NCI-H187 (cell line): Measurements from ENCODE around the gene LDLRAD4.

ENCODE experiments used
- DNase-seq, 2 experiments: peaks; one replicate each; lab custom pipeline; 2025; lab: John Stamatoyannopoulos, UW

Gene LDLRAD4

GRCh38 chr18:13630716-13631268 lies 412.2 kb downstream of the LDLRAD4 start:
- no peak for DNase-seq

GRCh38 chr18:13633700-13634099 lies 415.1 kb downstream of the LDLRAD4 start:
- no peak for DNase-seq

DNA sequence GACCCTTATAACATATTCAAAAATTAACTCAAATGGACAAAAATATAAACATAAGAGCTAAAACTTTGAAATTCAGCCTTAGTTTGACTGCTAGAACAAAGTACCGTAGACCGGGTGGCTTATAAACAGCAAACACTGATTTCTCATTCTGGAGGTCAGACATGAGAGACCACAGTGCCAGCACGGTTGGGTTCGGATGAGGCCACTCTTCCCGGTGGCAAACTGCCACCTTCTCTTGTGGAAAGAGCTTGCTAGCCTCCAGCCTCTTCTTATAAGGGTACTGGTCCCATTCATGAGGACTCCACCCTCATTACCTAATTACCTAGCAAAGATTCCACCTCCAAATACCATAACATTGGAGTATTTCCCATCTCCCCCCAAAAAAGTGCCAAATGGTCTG lies 416.5 kb downstream of the LDLRAD4 start:
- DNase-seq = no peak

DNA sequence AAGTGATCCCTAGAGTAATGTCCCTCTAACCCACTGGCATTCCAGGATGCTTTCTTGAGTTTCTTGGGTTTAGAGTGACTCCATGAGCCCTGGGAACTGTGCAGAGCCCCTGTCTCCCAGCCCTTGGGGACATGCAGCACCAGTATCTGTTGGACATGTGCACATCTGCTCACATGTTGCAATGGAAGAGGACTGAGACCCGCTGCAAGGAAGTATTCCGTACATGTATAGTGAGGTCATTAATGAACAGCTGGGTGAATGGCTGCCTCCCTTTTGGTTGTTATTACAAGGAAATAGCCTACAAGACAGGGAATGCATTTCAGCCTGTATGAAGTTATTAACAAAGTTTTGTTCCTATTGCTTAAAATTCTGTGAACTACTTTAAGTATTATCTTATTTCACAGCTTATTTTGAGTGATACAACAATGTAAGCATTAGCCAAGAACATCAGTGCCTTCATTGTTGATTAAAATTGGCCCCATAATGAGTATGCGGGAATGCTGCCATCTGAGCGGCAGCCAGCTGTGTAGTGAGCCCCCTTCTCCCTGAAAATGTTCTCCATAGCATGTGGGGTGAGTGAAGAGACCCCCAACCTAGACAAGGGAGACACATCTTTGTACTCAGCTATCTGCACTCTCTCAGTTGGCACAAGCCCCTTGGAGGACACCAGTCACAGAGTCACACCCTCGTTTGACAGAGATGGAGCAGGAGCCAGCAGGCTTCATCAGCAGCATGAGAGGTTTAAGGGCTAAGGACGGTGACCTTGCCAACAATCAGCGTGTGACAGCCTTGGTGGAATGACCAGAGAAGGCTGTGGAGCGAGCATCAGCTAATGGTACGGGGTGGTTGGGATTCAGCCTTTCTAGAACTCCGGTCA lies 420.4 kb downstream of the LDLRAD4 start:
- no peak for DNase-seq

DNA sequence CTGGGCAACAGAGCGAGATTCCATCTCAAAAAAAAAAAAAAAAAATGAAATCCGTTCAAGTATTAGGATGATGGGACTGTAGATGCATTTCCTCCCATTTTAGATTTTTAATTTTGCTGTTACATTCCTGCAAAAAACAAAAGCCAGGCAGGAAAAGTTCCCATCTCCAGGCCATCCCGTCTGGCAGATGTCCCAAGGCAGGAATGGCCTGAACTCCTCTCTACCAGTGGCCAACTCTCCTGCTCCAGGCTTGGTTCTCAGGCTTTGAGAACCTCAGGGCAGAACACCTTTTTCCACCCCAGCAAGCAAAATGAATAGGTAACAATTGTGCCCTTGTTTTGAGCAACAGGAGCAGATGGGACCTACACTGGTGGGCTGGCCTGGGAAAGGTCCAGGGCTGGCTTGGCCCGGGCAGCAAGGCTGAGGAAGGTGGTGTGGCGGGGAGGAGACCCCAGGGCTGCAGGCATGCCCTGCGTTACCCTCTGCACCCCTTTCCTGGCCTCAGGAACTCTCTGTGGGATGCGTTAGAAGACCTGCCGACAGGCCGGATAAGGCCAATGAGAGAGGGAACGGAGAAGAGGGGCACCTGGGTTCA lies 421.8 kb downstream of the LDLRAD4 start:
- no peak for DNase-seq

DNA sequence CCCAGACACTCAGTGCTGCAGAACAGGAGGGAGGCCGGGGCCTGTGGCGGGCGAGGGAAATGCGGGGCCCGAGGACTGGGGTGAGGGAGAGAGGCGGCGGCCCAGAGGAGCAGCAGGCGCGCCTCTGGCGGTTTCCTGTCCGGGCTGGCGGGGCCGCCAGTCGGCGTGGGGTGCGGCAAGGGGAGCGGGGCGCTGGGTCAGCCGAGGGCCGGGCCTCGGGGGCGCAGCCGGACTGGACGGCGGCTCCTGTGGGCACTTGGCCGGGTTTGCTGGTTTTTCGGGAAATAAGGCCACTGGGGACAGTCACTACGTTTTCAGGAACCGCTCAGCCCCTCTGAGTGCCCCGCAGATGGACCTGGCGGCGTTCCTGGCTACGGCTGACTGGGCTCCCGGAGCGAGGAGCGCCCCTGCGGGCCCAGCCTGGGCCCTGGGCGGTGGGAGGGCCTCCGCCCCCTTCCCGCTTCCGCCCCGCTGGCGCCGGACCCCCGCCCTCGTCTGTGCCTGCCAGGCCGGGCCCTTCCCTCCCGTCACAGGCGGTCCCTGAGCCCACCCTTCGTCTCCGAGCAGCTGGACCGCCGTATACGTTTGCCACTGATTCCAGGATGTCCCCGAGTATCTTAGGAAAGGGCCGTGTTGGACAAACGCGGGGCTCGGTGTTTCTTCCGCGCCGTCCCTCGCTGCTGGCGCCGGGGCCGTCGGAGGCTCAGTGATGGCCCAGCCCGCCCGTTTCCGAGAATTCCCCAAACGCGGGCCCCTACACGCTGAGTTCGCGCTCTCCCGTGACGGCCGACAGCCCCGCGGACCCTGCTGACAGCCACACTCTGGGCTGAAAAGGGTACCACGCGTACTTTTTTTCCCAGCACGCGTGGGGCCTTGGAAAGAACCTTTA lies 423.2 kb downstream of the LDLRAD4 start:
- DNase-seq = no peak

DNA sequence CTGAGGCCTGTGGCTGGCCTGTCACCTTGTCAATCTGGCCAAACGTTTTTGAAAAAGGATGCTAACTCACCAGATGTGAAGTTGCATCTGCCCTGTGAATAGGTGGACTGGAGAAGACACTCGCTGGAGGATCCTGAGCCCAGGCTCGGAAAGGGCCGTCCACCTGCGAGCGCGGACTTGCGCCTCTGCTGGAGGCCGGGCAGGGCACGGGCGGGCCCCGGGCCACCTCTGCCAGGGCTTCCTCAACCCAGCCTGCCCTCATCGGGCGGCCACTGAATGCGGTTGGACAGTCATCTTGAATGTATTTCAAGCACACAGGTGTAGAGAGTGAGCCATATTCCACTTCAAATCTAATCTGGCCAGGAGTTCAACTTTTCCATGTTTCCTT lies 423.9 kb downstream of the LDLRAD4 start:
- no peak for DNase-seq

GRCh38 chr18:13643261-13643751 lies 424.7 kb downstream of the LDLRAD4 start:
- DNase-seq = no peak

- DNase-seq = no peak
Measured at GRCh38 chr18:13645093-13645492, 426.5 kb downstream of the LDLRAD4 start.

GRCh38 chr18:13646633-13647032 lies 428.1 kb downstream of the LDLRAD4 start:
- DNase-seq = no peak

GRCh38 chr18:13647761-13648160 lies 429.2 kb downstream of the LDLRAD4 start:
- DNase-seq = no peak

GRCh38 chr18:13649397-13650390 lies 431.1 kb downstream of the LDLRAD4 start:
- no peak for DNase-seq

DNA sequence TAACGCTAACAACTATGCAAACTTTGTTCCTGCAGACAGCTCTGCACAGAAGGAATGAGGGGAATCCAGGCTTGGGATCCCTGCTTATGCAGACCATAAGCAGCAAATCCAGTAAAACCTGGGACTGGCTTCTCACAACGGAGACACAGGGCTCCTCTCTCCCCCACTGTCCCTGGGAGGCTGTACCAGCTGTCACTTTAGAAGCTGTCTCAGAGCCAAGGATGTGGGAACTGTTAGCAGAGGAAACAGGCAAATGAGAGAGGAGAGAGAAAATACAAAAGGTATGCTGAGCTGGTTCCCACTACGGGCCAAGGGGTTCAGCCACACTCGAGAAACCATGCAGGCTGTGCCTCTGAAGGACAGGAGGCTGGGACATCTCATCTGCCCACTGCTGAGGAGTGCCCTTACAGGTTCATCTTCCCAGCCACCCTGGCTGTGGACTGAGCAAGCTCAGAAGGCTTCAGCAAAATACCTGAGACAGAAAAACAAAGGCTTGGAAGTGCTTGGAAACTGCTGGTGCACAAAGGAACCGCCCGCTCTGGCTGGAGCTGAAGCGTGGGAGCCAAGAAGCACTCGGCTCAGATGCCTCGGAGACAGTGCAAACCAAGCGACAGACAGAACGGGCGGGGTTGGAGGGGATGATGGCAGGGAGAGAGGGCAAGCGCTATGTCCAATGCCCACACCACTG lies 435.3 kb downstream of the LDLRAD4 start:
- DNase-seq = no peak

- DNase-seq = no peak
Measured at GRCh38 chr18:13657974-13658373, 439.4 kb downstream of the LDLRAD4 start.

GRCh38 chr18:13658436-13659204 lies 440.1 kb downstream of the LDLRAD4 start:
- no peak for DNase-seq

GRCh38 chr18:13660510-13660909 lies 441.9 kb downstream of the LDLRAD4 start:
- no peak for DNase-seq

- DNase-seq = no peak
Measured at GRCh38 chr18:13661051-13661778, 442.7 kb downstream of the LDLRAD4 start.

- no peak for DNase-seq
Measured at GRCh38 chr18:13661779-13662256, 443.3 kb downstream of the LDLRAD4 start.

GRCh38 chr18:13672657-13673056 lies 454.1 kb downstream of the LDLRAD4 start:
- no peak for DNase-seq
